ENCODE data around the gene WIZ.
A peak's percentile ranks its signal among the peaks of the same experiment; 100 is the strongest.

WIZ gene

DNA sequence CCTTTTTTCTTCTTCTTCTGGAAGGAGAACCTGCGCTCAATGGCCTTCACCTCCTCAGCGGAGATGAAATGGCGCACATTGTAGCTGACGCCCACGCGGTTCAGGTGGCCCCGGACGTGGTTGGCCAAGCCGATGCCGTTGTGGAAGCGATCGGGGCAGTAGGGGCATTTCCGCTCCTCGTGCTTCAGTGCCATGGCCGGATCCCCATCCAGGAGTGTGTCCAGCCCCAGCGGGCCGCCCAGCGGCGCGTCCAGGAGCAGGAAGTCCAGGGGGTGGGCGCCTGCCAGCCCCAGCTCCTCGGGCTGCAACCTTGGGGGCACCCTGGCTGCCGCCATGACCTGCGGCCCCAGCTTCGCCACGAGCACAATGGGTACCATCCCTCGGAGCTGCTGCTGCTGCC, 11.2 kb downstream of the WIZ start:
- Histone ChIP-seq H3K4me1 (ENCODE audit: control extremely low read depth in 1 of 4, control insufficient read depth in 4 of 4, insufficient read depth in 4 of 4, low read length in 3 of 4) (peaks cover 0 to 12% (median 11%) of the 10 kb centered on the region in 4 experiments), H3K36me3 (ENCODE audit: control insufficient read depth in 4 of 4, insufficient read depth in 4 of 4, low read length in 3 of 4) (no peaks in the 10 kb centered on the region), H3K4me3 (ENCODE audit: control insufficient read depth in 1 of 7, extremely low read depth in 1 of 7, insufficient read depth in 4 of 7, low read depth in 2 of 7, low read length in 6 of 7) (no peak overlapping the region), H3K9me3 (ENCODE audit: control extremely low read depth in 1 of 5, control insufficient read depth in 4 of 5, insufficient read depth in 2 of 5, low read depth in 1 of 5, low read length in 4 of 5) (no peaks in the 10 kb centered on the region), H3K27ac (ENCODE audit: insufficient read depth in 1 of 2, low read depth in 1 of 2, low read length in 2 of 2, poor library complexity in 1 of 2, severe bottlenecking in 2 of 2) (no peak overlapping the region), H3K27me3 (replicated peaks in 2 of 5; ENCODE audit: control insufficient read depth in 4 of 5, insufficient read depth in 5 of 5, low read length in 4 of 5) (no peaks in the 10 kb centered on the region)
- ChIA-PET POLR2A (interaction anchor here (1.2 kb wide), 1 partner anchor 25 kb away, joined by 3 read pairs; no protein-coding TSS in a partner anchor), CTCF (interaction anchor here (0.7 to 2.1 kb wide), 3 partner anchors 18 to 117 kb away, joined by 3 to 8 read pairs (median 4); no protein-coding TSS in a partner anchor)
- DNase-seq = no peak
- WGBS (ENCODE audit: insufficient coverage) = 98% methylated on average over 27 of the region's 27 CpGs

DNA sequence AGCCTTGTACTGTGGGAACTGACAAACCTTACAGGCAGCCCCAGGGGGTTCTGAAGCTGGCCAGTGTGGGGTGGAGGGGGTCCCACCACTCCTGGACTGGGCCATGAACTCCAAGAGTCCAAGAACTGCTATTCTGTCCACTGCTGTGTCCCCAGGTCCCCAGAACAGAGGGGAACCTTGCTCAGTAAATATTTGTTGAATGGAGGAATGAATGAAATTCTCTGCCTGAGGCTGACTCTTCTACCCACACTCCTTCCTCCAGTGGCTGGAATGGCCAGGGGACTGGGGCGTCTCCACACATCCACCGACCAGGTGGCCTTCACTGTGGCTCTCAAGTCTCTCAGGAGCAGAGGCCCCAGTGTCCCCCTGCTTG, 11.6 kb downstream of the WIZ start:
- H3K27me3 ChIP-seq (replicated peaks in 2 of 5; ENCODE audit: control insufficient read depth in 4 of 5, insufficient read depth in 5 of 5, low read length in 4 of 5) = no peaks in the 10 kb centered on the region
- no peak overlapping the region for H3K27ac ChIP-seq (ENCODE audit: insufficient read depth in 1 of 2, low read depth in 1 of 2, low read length in 2 of 2, poor library complexity in 1 of 2, severe bottlenecking in 2 of 2)
- H3K36me3 ChIP-seq (ENCODE audit: control insufficient read depth in 4 of 4, insufficient read depth in 4 of 4, low read length in 3 of 4) = no peaks in the 10 kb centered on the region
- no peaks in the 10 kb centered on the region for H3K9me3 ChIP-seq (ENCODE audit: control extremely low read depth in 1 of 5, control insufficient read depth in 4 of 5, insufficient read depth in 2 of 5, low read depth in 1 of 5, low read length in 4 of 5)
- 100% methylated on average over 2 of the region's 2 CpGs for WGBS (ENCODE audit: insufficient coverage)
- H3K4me3 ChIP-seq (ENCODE audit: control insufficient read depth in 1 of 7, extremely low read depth in 1 of 7, insufficient read depth in 4 of 7, low read depth in 2 of 7, low read length in 6 of 7) = no peak overlapping the region
- peaks cover 0 to 16% (median 15%) of the 10 kb centered on the region in 4 experiments for H3K4me1 ChIP-seq (ENCODE audit: control extremely low read depth in 1 of 4, control insufficient read depth in 4 of 4, insufficient read depth in 4 of 4, low read length in 3 of 4)
- ChIA-PET CTCF (interaction anchor here (0.7 to 2.1 kb wide), 3 partner anchors 17 to 118 kb away, joined by 3 to 8 read pairs (median 4); no protein-coding TSS in a partner anchor), POLR2A (no interaction called here)
- DNase-seq = no peak

DNA sequence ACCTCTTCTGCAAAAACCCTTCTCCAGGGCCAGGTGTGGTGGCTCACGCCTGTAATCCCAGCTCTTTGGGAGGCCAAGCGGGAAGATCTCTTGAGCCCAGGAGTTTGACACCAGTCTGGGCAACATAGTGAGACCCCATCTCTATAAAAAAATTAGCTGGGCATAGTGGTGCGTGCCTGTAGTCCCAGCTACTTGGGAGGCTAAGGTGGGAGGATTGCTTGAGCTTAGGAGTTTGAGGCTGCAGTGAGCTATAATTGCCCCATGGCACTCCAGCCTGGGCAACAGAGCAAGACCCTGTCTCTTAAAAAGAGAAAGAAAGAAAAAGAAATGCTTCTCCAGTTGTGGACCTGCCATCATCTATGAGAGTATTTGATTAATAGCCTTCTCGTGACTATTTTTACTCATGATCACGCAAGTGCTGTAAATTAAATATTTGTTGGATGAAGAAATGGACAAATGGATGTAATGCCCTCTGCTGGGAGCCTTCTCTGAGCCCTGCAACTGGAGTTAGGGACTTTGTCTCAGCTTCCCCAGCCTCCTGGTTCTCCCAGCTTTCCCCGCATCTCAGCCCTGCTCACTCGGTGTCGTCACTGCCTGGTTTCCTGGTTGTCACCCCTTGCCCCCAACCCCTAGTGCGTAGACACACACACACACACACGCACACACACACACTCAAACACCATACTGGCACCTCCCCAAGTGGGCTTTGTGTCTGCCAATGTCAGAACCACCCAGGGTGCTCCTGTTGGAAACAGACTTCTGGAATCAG, 12.2 kb downstream of the WIZ start:
- no peaks in the 10 kb centered on the region for H3K27me3 ChIP-seq (replicated peaks in 2 of 5; ENCODE audit: control insufficient read depth in 4 of 5, insufficient read depth in 5 of 5, low read length in 4 of 5)
- peak in 1 of 3 donors; percentile 28 for DNase-seq
- 56% methylated on average over 7 of the region's 10 CpGs for WGBS (ENCODE audit: insufficient coverage)
- peaks cover 0 to 20% (median 17%) of the 10 kb centered on the region in 4 experiments for H3K4me1 ChIP-seq (ENCODE audit: control extremely low read depth in 1 of 4, control insufficient read depth in 4 of 4, insufficient read depth in 4 of 4, low read length in 3 of 4)
- no peaks in the 10 kb centered on the region for H3K9me3 ChIP-seq (ENCODE audit: control extremely low read depth in 1 of 5, control insufficient read depth in 4 of 5, insufficient read depth in 2 of 5, low read depth in 1 of 5, low read length in 4 of 5)
- POLR2A ChIA-PET = no interaction called here
- H3K36me3 ChIP-seq (ENCODE audit: control insufficient read depth in 4 of 4, insufficient read depth in 4 of 4, low read length in 3 of 4) = no peaks in the 10 kb centered on the region
- no peak overlapping the region for H3K4me3 ChIP-seq (ENCODE audit: control insufficient read depth in 1 of 7, extremely low read depth in 1 of 7, insufficient read depth in 4 of 7, low read depth in 2 of 7, low read length in 6 of 7)
- H3K27ac ChIP-seq (ENCODE audit: insufficient read depth in 1 of 2, low read depth in 1 of 2, low read length in 2 of 2, poor library complexity in 1 of 2, severe bottlenecking in 2 of 2) = no peak overlapping the region
- CTCF ChIA-PET = interaction anchor here (0.6 to 3.3 kb wide), 8 partner anchors 15 to 122 kb away, joined by 3 to 23 read pairs (median 4); partner anchors contain the start of gene AKAP8L

DNA sequence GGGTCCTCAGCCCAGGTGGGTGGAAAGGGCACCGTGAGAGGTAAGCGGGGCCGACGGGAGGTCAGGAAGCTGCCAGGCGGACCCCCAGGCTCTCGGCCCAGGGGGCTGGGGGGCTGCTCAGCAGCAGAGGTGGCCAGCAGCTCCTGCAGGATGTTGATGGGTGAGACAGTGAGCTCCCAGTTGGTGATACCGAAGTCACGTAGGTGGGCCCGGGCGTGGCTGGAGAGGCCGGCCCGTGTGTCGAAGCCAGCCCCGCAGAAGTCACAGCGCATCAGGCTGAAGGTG, 13.0 kb downstream of the WIZ start:
- H3K27me3 ChIP-seq (replicated peaks in 2 of 5; ENCODE audit: control insufficient read depth in 4 of 5, insufficient read depth in 5 of 5, low read length in 4 of 5) = no peaks in the 10 kb centered on the region
- 95% methylated on average over 4 of the region's 15 CpGs for WGBS (ENCODE audit: insufficient coverage)
- CTCF ChIA-PET = interaction anchor here (0.6 to 3.3 kb wide), 7 partner anchors 15 to 123 kb away, joined by 3 to 23 read pairs (median 4); partner anchors contain the start of gene AKAP8L
- no peak overlapping the region for H3K27ac ChIP-seq (ENCODE audit: insufficient read depth in 1 of 2, low read depth in 1 of 2, low read length in 2 of 2, poor library complexity in 1 of 2, severe bottlenecking in 2 of 2)
- POLR2A ChIA-PET = no interaction called here
- DNase-seq = no peak
- H3K36me3 ChIP-seq (ENCODE audit: control insufficient read depth in 4 of 4, insufficient read depth in 4 of 4, low read length in 3 of 4) = no peaks in the 10 kb centered on the region
- H3K9me3 ChIP-seq (ENCODE audit: control extremely low read depth in 1 of 5, control insufficient read depth in 4 of 5, insufficient read depth in 2 of 5, low read depth in 1 of 5, low read length in 4 of 5) = no peaks in the 10 kb centered on the region
- H3K4me3 ChIP-seq (ENCODE audit: control insufficient read depth in 1 of 7, extremely low read depth in 1 of 7, insufficient read depth in 4 of 7, low read depth in 2 of 7, low read length in 6 of 7) = no peak overlapping the region
- H3K4me1 ChIP-seq (ENCODE audit: control extremely low read depth in 1 of 4, control insufficient read depth in 4 of 4, insufficient read depth in 4 of 4, low read length in 3 of 4) = peaks cover 0 to 22% (median 18%) of the 10 kb centered on the region in 4 experiments

GRCh38 chr19:15436012-15436825, 13.5 kb downstream of the WIZ start:
- Histone ChIP-seq H3K9me3 (ENCODE audit: control extremely low read depth in 1 of 5, control insufficient read depth in 4 of 5, insufficient read depth in 2 of 5, low read depth in 1 of 5, low read length in 4 of 5) (no peaks in the 10 kb centered on the region), H3K27me3 (replicated peaks in 2 of 5; ENCODE audit: control insufficient read depth in 4 of 5, insufficient read depth in 5 of 5, low read length in 4 of 5) (no peaks in the 10 kb centered on the region), H3K27ac (ENCODE audit: insufficient read depth in 1 of 2, low read depth in 1 of 2, low read length in 2 of 2, poor library complexity in 1 of 2, severe bottlenecking in 2 of 2) (no peak overlapping the region), H3K36me3 (ENCODE audit: control insufficient read depth in 4 of 4, insufficient read depth in 4 of 4, low read length in 3 of 4) (peaks cover 0 to under 1% (median 0%) of the 10 kb centered on the region in 4 experiments), H3K4me3 (ENCODE audit: control insufficient read depth in 1 of 7, extremely low read depth in 1 of 7, insufficient read depth in 4 of 7, low read depth in 2 of 7, low read length in 6 of 7) (no peak overlapping the region), H3K4me1 (ENCODE audit: control extremely low read depth in 1 of 4, control insufficient read depth in 4 of 4, insufficient read depth in 4 of 4, low read length in 3 of 4) (peaks cover 2 to 27% (median 24%) of the 10 kb centered on the region in 4 experiments)
- DNase-seq = no peak
- POLR2A ChIA-PET = no interaction called here
- 97% methylated on average over 7 of the region's 10 CpGs for WGBS (ENCODE audit: insufficient coverage)
- CTCF ChIA-PET = interaction anchor here (1.3 to 3.3 kb wide), 4 partner anchors 15 to 27 kb away, joined by 4 to 23 read pairs (median 6); partner anchors contain the start of gene AKAP8L

DNA sequence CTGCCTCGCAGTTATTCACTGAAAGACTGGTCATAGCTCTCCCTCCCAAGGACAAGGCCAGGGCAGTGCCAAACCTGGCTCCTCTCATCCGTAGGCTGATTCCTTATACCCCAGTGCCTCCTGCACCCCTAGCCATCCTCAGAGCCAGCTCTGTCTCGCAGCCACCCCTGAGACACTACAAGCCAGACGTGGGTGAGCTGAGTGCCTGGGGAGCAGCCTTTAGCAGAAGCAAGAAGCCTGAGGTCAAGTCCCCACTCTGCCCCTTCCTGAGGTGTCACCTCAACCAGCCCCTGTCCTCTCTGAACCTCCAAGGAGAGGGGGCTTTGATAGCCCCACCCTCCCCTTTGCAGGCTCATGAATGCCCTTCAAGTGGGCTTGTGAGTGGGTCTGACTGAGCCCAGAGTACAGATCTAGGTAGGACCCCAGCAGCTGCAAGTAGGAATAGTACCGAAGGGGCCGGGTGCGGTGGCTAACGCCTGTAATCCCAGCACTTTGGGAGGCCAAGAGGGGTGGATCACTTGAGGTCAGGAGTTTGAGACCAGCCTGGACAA, 16.2 kb downstream of the WIZ start:
- H3K27ac ChIP-seq (ENCODE audit: insufficient read depth in 1 of 2, low read depth in 1 of 2, low read length in 2 of 2, poor library complexity in 1 of 2, severe bottlenecking in 2 of 2) = peak overlapping the region in 1 of 2 experiments; percentile 54
- WGBS (ENCODE audit: insufficient coverage) = 57% methylated on average over 7 of the region's 8 CpGs
- DNase-seq = no peak
- no peaks in the 10 kb centered on the region for H3K27me3 ChIP-seq (replicated peaks in 2 of 5; ENCODE audit: control insufficient read depth in 4 of 5, insufficient read depth in 5 of 5, low read length in 4 of 5)
- H3K9me3 ChIP-seq (ENCODE audit: control extremely low read depth in 1 of 5, control insufficient read depth in 4 of 5, insufficient read depth in 2 of 5, low read depth in 1 of 5, low read length in 4 of 5) = no peaks in the 10 kb centered on the region
- ChIA-PET CTCF (interaction anchor here (0.9 to 1.6 kb wide), 7 partner anchors 14 to 45 kb away, joined by 3 to 6 read pairs (median 4); partner anchors contain the start of genes AKAP8L and PGLYRP2), POLR2A (interaction anchor here (0.9 to 2.4 kb wide), 5 partner anchors 15 to 36 kb away, joined by 3 to 16 read pairs (median 5); partner anchors contain the start of genes AKAP8L and RASAL3)
- H3K4me3 ChIP-seq (ENCODE audit: control insufficient read depth in 1 of 7, extremely low read depth in 1 of 7, insufficient read depth in 4 of 7, low read depth in 2 of 7, low read length in 6 of 7) = peak overlapping the region in 6 of 7 experiments; percentile 54 to 93 (median 85)
- peaks cover 0 to 20% (median 9%) of the 10 kb centered on the region in 4 experiments for H3K36me3 ChIP-seq (ENCODE audit: control insufficient read depth in 4 of 4, insufficient read depth in 4 of 4, low read length in 3 of 4)
- peaks cover 2 to 31% (median 25%) of the 10 kb centered on the region in 4 experiments for H3K4me1 ChIP-seq (ENCODE audit: control extremely low read depth in 1 of 4, control insufficient read depth in 4 of 4, insufficient read depth in 4 of 4, low read length in 3 of 4)

Measured in common myeloid progenitor, CD34-positive (primary cell).